ENCODE results near the gene KLHL30. TPM values are rescaled to one million over a fixed set of nuclear protein-coding genes. Genes with fewer than 3 reads are reported as not detected.

Gene KLHL30
- polyA plus RNA-seq, 1 donor (not counting 4 experiments of a cell fraction or from before 2014, with no cell fraction given): not detected

DNA sequence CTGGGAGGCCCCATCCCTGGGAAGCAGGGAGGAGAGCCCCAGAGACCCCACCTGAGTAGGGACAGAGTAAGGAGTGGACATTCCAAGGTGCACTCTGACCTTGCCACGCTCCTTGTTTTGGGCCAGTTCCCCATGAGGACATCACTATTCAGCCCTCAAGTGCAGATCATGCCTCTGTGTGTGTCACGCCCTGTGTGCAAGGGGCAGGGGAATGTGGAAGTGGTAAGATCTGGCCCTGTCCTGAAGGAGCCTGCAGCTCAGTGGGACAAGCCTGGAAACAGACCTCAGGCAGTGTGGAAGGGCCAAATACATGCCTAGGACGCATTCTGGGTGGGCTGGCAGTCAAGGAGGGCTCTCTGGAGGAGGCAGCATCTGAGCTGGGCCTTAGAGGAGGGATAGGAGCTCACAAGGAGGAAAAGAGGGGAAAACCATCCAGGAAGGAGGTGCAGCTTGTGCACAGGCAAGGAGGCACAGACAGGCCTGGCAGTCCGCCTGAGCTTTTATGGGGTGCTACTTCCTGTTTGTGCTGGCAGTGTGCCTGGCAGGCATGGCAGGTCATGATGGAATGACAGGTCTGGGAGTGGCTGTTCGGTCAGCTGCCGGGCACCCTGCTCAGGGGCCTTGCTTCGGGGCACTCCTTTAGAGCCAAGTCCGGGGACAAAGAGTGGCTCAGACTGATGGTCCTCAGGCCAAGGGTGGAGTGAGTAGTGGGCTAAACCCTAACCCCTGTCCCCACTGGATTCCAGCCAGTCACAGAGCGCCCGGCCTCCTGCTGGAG, 3.3 kb downstream of the KLHL30 start:
- Histone ChIP-seq H4K20me1 (ENCODE audit: control insufficient read depth, extremely low read depth, insufficient read depth, low read length) (no peaks in the 10 kb centered on the region), H3K79me2 (ENCODE audit: control insufficient read depth, insufficient read depth, low read length) (no peaks in the 10 kb centered on the region), H3K36me3 (ENCODE audit: control insufficient read depth in 2 of 2, extremely low read depth in 1 of 2, insufficient read depth in 2 of 2, low read length in 2 of 2) (no peaks in the 10 kb centered on the region), H3K4me2 (ENCODE audit: control insufficient read depth, extremely low read depth, insufficient read depth, low read depth, low read length) (peak overlapping the region; percentile 64), H3K4me3 (ENCODE audit: control insufficient read depth in 2 of 3, extremely low read depth in 1 of 3, insufficient read depth in 2 of 3, low read depth in 1 of 3, low read length in 3 of 3) (no peak overlapping the region), H3K4me1 (ENCODE audit: control insufficient read depth, extremely low read depth, insufficient read depth, low read length) (peaks cover 30% of the 10 kb centered on the region), H3K27me3 (ENCODE audit: control insufficient read depth, extremely low read depth, insufficient read depth, low read length) (no peaks in the 10 kb centered on the region), H3K9me1 (ENCODE audit: control insufficient read depth, extremely low read depth, insufficient read depth, low read length) (no peaks in the 10 kb centered on the region), H2AFZ (ENCODE audit: control insufficient read depth, low read length) (no peak overlapping the region), H3K27ac (ENCODE audit: control insufficient read depth, insufficient read depth, low read length) (no peak overlapping the region), H3K9ac (ENCODE audit: control insufficient read depth, extremely low read depth, insufficient read depth, low read length) (peak overlapping the region; percentile 35), H3K9me3 (ENCODE audit: control insufficient read depth, low read depth, low read length) (no peaks in the 10 kb centered on the region)
- TF ChIP-seq EZH2 (IDR thresholded peaks at IDR 0.05; ENCODE audit: low read length) (no peak), CTCF (optimal IDR thresholded peaks at IDR 0.05 in 1 of 3, IDR thresholded peaks at IDR 0.05 in 1 of 3, conservative IDR thresholded peaks at IDR 0.05 in 1 of 3; ENCODE audit: extremely low read depth in 1 of 3, insufficient read depth in 2 of 3, low read length in 3 of 3) (no peak)
- DNase-seq (ENCODE audit: low read depth, low spot score) (peak; percentile 42), FAIRE-seq (peak; percentile 57)
- dilution Hi-C loops (cut with MboI; ENCODE audit: extremely low pct_ligation_motif_present, low sequenced_read_pairs): no loop called here

GRCh38 chr2:238142382-238143205, 4.1 kb downstream of the KLHL30 start:
- TF ChIP-seq EZH2 (IDR thresholded peaks at IDR 0.05; ENCODE audit: low read length) (no peak), CTCF (optimal IDR thresholded peaks at IDR 0.05 in 1 of 3, IDR thresholded peaks at IDR 0.05 in 1 of 3, conservative IDR thresholded peaks at IDR 0.05 in 1 of 3; ENCODE audit: extremely low read depth in 1 of 3, insufficient read depth in 2 of 3, low read length in 3 of 3) (no peak)
- FAIRE-seq: no peak
- Histone ChIP-seq H3K79me2 (ENCODE audit: control insufficient read depth, insufficient read depth, low read length) (no peaks in the 10 kb centered on the region), H3K36me3 (ENCODE audit: control insufficient read depth in 2 of 2, extremely low read depth in 1 of 2, insufficient read depth in 2 of 2, low read length in 2 of 2) (no peaks in the 10 kb centered on the region), H3K9ac (ENCODE audit: control insufficient read depth, extremely low read depth, insufficient read depth, low read length) (peak overlapping the region; percentile 35), H3K27me3 (ENCODE audit: control insufficient read depth, extremely low read depth, insufficient read depth, low read length) (no peaks in the 10 kb centered on the region), H3K4me1 (ENCODE audit: control insufficient read depth, extremely low read depth, insufficient read depth, low read length) (peaks cover 30% of the 10 kb centered on the region), H3K4me3 (ENCODE audit: control insufficient read depth in 2 of 3, extremely low read depth in 1 of 3, insufficient read depth in 2 of 3, low read depth in 1 of 3, low read length in 3 of 3) (no peak overlapping the region), H2AFZ (ENCODE audit: control insufficient read depth, low read length) (no peak overlapping the region), H3K9me1 (ENCODE audit: control insufficient read depth, extremely low read depth, insufficient read depth, low read length) (no peaks in the 10 kb centered on the region), H4K20me1 (ENCODE audit: control insufficient read depth, extremely low read depth, insufficient read depth, low read length) (no peaks in the 10 kb centered on the region), H3K27ac (ENCODE audit: control insufficient read depth, insufficient read depth, low read length) (no peak overlapping the region), H3K4me2 (ENCODE audit: control insufficient read depth, extremely low read depth, insufficient read depth, low read depth, low read length) (peak overlapping the region; percentile 64), H3K9me3 (ENCODE audit: control insufficient read depth, low read depth, low read length) (no peaks in the 10 kb centered on the region)
- dilution Hi-C loops (cut with MboI; ENCODE audit: extremely low pct_ligation_motif_present, low sequenced_read_pairs): no loop called here
- peak; percentile 54 for DNase-seq (ENCODE audit: low read depth, low spot score)
